GM10847 (cell line): ENCODE data around the gene RBMS3.

Source experiments
- POLR2A ChIP-seq: IDR thresholded peaks from 2 replicates; pipeline ENCODE4 v1.6.1; 2011; ENCODE audit not compliant: insufficient read length; ENCODE audit errors: extremely low read depth

RBMS3 gene

GRCh38 chr3:29290596-29290995 lies 9.7 kb downstream of the RBMS3 start:
- no peak for TF ChIP-seq POLR2A

GRCh38 chr3:29291260-29291981 lies 10.6 kb downstream of the RBMS3 start:
- no peak for TF ChIP-seq POLR2A

- no peak for TF ChIP-seq POLR2A
These were observed 11.1 kb downstream of the RBMS3 start for GRCh38 chr3:29291982-29292363.

- TF ChIP-seq POLR2A: no peak
These were observed 12.6 kb downstream of the RBMS3 start for GRCh38 chr3:29293421-29293820.

- no peak for TF ChIP-seq POLR2A
These were observed 17.1 kb downstream of the RBMS3 start for GRCh38 chr3:29297998-29298397.

- no peak for TF ChIP-seq POLR2A
These were observed 20.6 kb downstream of the RBMS3 start for GRCh38 chr3:29301332-29302019.

GRCh38 chr3:29302619-29303018 lies 21.7 kb downstream of the RBMS3 start:
- TF ChIP-seq POLR2A: no peak

- no peak for TF ChIP-seq POLR2A
These were observed 26.4 kb downstream of the RBMS3 start for GRCh38 chr3:29307295-29307694.

- no peak for TF ChIP-seq POLR2A
These were observed 30.0 kb downstream of the RBMS3 start for GRCh38 chr3:29310865-29311264.

GRCh38 chr3:29311795-29312194 lies 30.9 kb downstream of the RBMS3 start:
- no peak for TF ChIP-seq POLR2A

GRCh38 chr3:29312395-29312794 lies 31.5 kb downstream of the RBMS3 start:
- TF ChIP-seq POLR2A: no peak

GRCh38 chr3:29312960-29313452 lies 32.1 kb downstream of the RBMS3 start:
- no peak for TF ChIP-seq POLR2A

- TF ChIP-seq POLR2A: no peak
These were observed 33.3 kb downstream of the RBMS3 start for GRCh38 chr3:29313981-29314726.

GRCh38 chr3:29314727-29315088 lies 33.8 kb downstream of the RBMS3 start:
- TF ChIP-seq POLR2A: no peak

- TF ChIP-seq POLR2A: no peak
These were observed 36.8 kb downstream of the RBMS3 start for GRCh38 chr3:29317659-29318173.

- no peak for TF ChIP-seq POLR2A
These were observed 37.4 kb downstream of the RBMS3 start for GRCh38 chr3:29318251-29318650.
